GM19324 (cell line): ENCODE results near the gene DNAJA3.

Experiments used
- ATAC-seq: cut with Tn5 transposase; IDR thresholded peaks from one replicate; pipeline ENCODE4 v1.9.1; 2021; ENCODE audit warnings: mild to moderate bottlenecking, moderate library complexity; ENCODE audit not compliant: unreplicated experiment, low FRiP score

DNAJA3 gene

DNA sequence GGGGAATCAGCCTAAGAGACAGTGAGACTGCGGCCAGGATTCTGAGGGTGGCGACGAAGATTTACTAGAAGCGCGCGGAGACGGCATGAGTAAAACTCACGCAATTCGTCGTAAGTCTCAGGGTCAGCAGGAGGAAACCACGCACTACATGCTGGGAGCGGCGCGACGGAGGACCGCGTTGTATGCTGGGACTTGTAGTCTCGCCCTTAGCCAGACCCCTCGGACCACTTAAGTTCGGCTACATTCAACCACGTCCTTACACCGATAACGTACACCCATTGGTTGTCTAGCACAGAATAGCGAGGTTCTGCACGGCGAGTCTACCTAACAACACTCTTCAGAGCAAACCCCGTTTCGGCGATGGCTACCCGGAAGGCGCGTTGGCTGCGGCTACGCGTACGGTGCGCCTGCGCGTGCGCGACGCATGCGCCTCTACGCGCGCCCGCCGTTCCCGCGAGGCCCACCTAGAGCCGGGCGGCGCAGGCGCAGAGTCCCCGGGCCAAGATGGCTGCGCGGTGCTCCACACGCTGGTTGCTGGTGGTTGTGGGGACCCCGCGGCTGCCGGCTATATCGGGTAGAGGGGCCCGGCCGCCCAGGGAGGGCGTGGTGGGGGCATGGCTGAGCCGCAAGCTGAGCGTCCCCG lies at the start of gene DNAJA3:
DNAJA3 (plus strand) TSS at position 491 of the 643 bp plus-strand sequence; CDS start at position 505, 14 bp downstream.
- peak; percentile 93 for ATAC-seq

- no peak for ATAC-seq
These were observed 49.4 kb upstream of the DNAJA3 start for GRCh38 chr16:4376126-4376892.

DNA sequence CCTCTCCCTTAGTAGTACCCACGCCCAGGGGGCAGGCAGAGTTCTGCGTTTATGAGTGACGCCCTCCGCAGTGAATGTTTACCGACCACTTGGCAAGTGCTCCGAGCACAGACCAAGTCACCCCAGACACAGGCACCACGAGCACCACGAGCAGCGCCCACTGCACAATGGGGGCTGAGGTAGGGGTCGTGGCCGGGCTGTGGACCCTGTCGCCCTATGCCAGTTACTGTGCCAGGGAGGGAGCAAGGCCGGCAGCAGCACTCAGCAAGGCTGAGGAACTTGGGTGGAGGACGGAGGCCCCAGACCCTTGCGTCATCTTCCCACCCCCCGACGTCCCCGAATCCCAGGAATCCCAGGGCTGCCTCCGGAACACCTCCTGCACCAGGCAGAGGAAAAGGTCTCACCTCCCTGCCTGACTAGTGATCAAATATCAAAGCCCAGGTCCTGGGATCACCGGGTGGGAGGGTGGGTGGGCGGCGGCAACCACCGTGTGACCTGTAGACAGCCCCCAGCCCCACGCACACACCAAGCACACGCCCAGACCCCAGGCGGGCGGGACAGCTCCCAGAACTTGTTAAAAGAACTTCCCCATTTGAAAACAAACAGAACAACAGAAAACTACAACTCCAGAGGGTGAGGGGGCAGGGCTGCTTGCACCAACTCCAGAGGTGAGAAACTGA lies 48.6 kb upstream of the DNAJA3 start:
- no peak for ATAC-seq

DNA sequence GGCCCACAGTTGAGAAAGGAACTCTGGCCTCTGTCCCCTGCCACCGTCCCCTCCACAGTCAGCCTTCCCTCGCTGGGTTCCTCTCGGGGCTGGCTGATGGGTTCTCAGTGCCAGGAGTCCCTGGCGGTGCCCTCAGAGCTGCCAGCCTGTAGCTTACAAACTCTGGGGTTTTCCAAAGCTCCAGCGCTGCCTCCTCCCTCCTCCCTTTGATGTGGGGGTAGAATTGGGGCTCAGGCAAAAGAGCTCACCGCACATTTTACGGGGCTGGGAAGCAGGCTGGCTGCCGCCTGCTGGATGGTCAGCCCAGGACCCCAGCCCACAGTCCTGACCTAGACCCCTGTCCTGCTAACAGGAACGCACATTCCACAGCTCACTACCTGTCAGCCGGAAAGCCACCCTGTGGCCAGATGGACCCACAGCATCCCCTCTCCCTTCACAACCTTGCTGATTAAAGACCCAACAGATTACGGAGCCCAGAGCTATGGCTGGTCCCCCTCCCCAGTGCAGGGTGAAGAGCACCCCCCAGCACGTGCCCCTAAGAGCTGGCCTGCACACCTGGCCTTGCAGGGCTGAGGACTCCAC lies 48.0 kb upstream of the DNAJA3 start:
- ATAC-seq = no peak

GRCh38 chr16:4378161-4378666 lies 47.5 kb upstream of the DNAJA3 start:
- ATAC-seq = no peak

GRCh38 chr16:4378999-4379690 lies 46.5 kb upstream of the DNAJA3 start:
- no peak for ATAC-seq

GRCh38 chr16:4380119-4381063 lies 45.3 kb upstream of the DNAJA3 start:
- no peak for ATAC-seq

GRCh38 chr16:4381072-4381934 lies 44.4 kb upstream of the DNAJA3 start:
- no peak for ATAC-seq

GRCh38 chr16:4381935-4382794 lies 43.5 kb upstream of the DNAJA3 start:
- no peak for ATAC-seq

DNA sequence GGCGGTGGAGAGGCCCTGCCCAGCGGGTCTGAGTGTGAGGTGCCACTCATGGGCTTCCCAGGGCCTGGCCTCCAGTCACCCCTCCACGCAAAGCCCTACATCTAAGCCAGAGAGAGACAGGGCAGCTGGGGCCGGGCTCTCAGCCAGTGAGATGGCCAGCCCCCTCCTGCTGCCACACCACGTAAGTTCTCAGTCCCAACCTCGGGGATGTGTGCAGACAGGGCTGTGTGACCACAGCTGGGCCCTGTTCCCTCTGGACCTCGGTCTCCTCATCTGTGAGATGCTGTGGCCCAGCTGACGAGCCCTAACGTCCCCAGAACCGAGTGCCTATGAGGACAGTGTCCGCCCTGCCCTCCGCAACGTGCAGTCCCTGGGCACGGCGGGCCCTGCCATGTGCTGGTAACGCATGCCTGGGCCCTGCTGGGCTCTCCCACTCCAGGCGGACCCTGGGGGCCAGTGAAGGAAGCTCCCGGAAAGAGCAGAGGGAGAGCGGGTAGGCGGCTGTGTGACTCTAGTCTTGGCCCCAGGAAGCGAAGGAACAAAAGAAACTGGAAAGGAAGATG lies 42.8 kb upstream of the DNAJA3 start:
- no peak for ATAC-seq

DNA sequence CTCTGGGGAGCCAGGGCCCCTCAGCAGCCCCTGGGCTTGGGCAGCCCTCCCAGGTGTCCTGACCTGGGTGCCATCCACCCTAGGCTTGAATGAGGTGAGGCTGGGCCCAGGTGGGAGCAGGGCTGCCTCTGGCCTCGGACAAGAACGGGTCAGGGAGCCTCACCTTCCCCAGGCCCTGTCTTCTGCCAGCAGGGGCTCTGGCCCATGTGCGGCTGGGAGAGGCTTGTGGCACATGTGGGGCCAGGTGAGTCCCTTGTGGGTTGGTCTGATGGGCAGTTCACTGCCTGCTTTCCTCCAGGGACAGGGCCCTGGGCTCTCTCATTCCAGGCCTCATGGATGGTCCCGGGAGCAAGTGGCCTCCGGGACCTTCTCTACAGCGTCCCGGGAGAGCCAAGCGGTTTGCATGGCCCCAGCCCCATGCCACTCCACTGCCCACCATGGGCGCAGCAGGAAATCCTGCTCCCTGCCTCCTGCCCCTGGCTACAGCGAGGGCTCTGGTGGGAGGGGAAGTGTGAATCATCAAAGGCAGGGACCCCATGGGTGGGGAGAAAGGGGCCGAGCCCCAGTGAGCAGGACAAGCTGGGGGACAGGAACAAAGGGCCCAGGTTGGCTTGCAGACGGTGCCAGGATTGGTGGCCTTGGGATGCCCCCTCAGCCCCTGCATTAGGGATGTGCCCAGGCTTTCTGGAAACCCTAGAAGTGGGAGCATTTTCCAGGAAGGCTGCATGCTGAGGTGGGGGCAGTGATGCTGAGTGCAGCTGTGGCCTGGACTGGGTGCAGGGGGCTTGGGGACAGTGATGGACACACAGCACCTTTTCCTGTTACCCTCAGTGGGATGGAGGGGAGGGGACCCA lies 41.9 kb upstream of the DNAJA3 start:
- no peak for ATAC-seq

DNA sequence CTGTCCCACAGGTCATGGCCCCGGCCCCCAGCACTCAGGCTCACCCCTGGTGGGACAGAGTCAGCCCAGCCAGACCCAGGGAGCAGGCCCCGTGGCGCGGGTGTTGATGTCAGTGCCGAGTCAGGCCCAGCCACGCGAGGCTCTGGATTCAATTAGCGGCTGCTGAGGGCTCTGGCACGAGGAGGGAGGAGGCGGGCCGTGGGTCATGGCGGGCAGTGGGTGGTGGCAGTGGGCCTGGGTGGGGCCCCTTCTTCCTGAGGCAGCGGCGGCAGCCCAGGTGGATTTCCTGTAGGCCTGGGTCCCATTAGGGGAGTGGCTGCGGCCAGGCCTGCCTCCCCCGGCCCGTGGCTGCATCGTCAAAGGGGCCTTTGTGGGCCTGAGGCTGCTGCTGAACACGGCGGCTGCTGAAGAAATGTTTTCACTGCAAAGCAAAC lies 41.1 kb upstream of the DNAJA3 start:
- no peak for ATAC-seq

GRCh38 chr16:4385066-4385788 lies 40.4 kb upstream of the DNAJA3 start:
- ATAC-seq = no peak

GRCh38 chr16:4385789-4386450 lies 39.7 kb upstream of the DNAJA3 start:
- ATAC-seq = no peak

DNA sequence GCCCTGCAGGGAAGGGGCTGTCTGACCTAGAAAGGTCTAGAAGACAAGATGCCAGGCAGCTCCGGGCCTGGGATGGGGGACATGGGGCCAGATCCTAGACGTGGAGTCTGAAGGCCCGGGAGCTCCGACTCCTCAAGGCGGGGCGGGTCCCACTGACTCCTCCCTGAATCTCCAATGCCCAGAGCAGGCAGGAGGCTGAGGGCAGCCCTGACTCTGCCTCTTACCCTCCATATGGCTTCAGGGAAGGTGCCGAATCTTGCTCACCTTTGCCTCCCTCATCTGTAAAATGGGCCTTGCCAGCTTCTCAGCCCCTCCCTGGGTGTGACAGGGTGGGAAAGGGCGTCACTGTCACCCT lies 39.2 kb upstream of the DNAJA3 start:
- no peak for ATAC-seq
